SK-N-SH treated with all-trans-retinoic acid at 6 μM for 48 hours (cell line): ENCODE results near the gene RRAS.

Source experiments
- ATAC-seq: fragments of 200-7000 bp; cut with Tn5 transposase; 3 replicates; pipeline ENCODE4 v1.9.1; 2020; ENCODE audit warnings: mild to moderate bottlenecking, moderate library complexity
- ARNTL ChIP-seq: fragments of 450-650 bp; formaldehyde crosslinking; IDR thresholded peaks from 2 replicates; pipeline ENCODE4 v1.5.0; 2020; ENCODE audit warnings: low read depth, mild to moderate bottlenecking, moderate library complexity, borderline replicate concordance
- BACH2 ChIP-seq: fragments of 250-450 bp; sonication (Bioruptor Pico); IDR thresholded peaks from 2 replicates; pipeline ENCODE4 v1.9.0; 2021; ENCODE audit warnings: mild to moderate bottlenecking, borderline replicate concordance
- CSDC2 ChIP-seq: fragments of 250-450 bp; sonication (Bioruptor Pico); IDR thresholded peaks from 2 replicates; pipeline ENCODE4 v1.5.0; 2020; ENCODE audit warnings: mild to moderate bottlenecking, moderate library complexity
- ESRRG ChIP-seq: fragments of 250-450 bp; sonication (Bioruptor Pico); IDR thresholded peaks from 2 replicates; pipeline ENCODE4 v1.6.1; 2021; ENCODE audit warnings: mild to moderate bottlenecking
- GLIS3 ChIP-seq: fragments of 250-450 bp; sonication (Bioruptor Pico); IDR thresholded peaks from 2 replicates; pipeline ENCODE4 v1.5.0; 2020; ENCODE audit warnings: mild to moderate bottlenecking, moderate library complexity
- ISL1 ChIP-seq: fragments of 250-450 bp; sonication (Bioruptor Pico); IDR thresholded peaks from 2 replicates; pipeline ENCODE4 v2.1.2; 2022; ENCODE audit warnings: mild to moderate bottlenecking, moderate library complexity
- OSR1 ChIP-seq: fragments of 250-450 bp; sonication (Bioruptor Pico); IDR thresholded peaks from 2 replicates; pipeline ENCODE4 v1.8.0; 2022; ENCODE audit warnings: moderate library complexity, mild to moderate bottlenecking, inconsistent platforms
- POU6F1 ChIP-seq: fragments of 250-450 bp; sonication (Bioruptor Pico); IDR thresholded peaks from 2 replicates; pipeline ENCODE4 v1.8.0; 2021; ENCODE audit warnings: low read depth, mild to moderate bottlenecking, moderate library complexity, borderline replicate concordance
- PPARA ChIP-seq: fragments of 250-450 bp; sonication (Bioruptor Pico); IDR thresholded peaks from 2 replicates; pipeline ENCODE4 v1.5.0; 2020; ENCODE audit warnings: mild to moderate bottlenecking, borderline replicate concordance
- RARB ChIP-seq: fragments of 250-450 bp; sonication (Bioruptor Pico); IDR thresholded peaks from 2 replicates; pipeline ENCODE4 v1.8.0; 2021; ENCODE audit warnings: mild to moderate bottlenecking, moderate library complexity
- SNAI2 ChIP-seq: fragments of 250-450 bp; sonication (Bioruptor Pico); IDR thresholded peaks from 2 replicates; pipeline ENCODE4 v1.5.0; 2020; ENCODE audit warnings: mild to moderate bottlenecking, moderate library complexity
- TCF4 ChIP-seq: fragments of 250-450 bp; sonication (Bioruptor Pico); IDR thresholded peaks from 2 replicates; pipeline ENCODE4 v1.8.0; 2021; ENCODE audit warnings: mild to moderate bottlenecking, moderate library complexity, borderline replicate concordance
- TOX ChIP-seq: fragments of 250-450 bp; sonication (Bioruptor Pico); IDR thresholded peaks from 2 replicates; pipeline ENCODE4 v1.8.0; 2021; ENCODE audit warnings: mild to moderate bottlenecking, moderate library complexity, borderline replicate concordance
- ZC3H10 ChIP-seq: fragments of 250-450 bp; sonication (Bioruptor Pico); IDR thresholded peaks from 2 replicates; pipeline ENCODE4 v1.5.1; 2021; ENCODE audit warnings: mild to moderate bottlenecking, moderate library complexity
- ZFP3 ChIP-seq: fragments of 250-450 bp; sonication (Bioruptor Pico); IDR thresholded peaks from 2 replicates; pipeline ENCODE4 v1.5.0; 2020; ENCODE audit warnings: mild to moderate bottlenecking, moderate library complexity
- ZNF565 ChIP-seq: fragments of 450-650 bp; formaldehyde crosslinking; conservative IDR thresholded peaks from 2 replicates; pipeline ENCODE4 v1.5.0; 2020; ENCODE audit warnings: low read depth, mild to moderate bottlenecking, moderate library complexity
- ZNF70 ChIP-seq: fragments of 450-650 bp; formaldehyde crosslinking; IDR thresholded peaks from 2 replicates; pipeline ENCODE4 v1.5.0; 2020; ENCODE audit warnings: mild to moderate bottlenecking, moderate library complexity
- ZNF8 ChIP-seq: fragments of 450-650 bp; formaldehyde crosslinking; IDR thresholded peaks from 2 replicates; pipeline ENCODE4 v1.5.0; 2020; ENCODE audit warnings: mild to moderate bottlenecking, moderate library complexity
- TF ChIP-seq, protein P1 (sequence below): fragments of 250-450 bp; sonication (Bioruptor Pico); IDR thresholded peaks from 2 replicates; pipeline ENCODE4 v1.5.1; 2021; ENCODE audit warnings: mild to moderate bottlenecking, moderate library complexity
- TF ChIP-seq, protein P2 (sequence below): fragments of 250-450 bp; sonication (Bioruptor Pico); IDR thresholded peaks from 2 replicates; pipeline ENCODE4 v1.5.1; 2020; ENCODE audit warnings: low read depth, mild to moderate bottlenecking, moderate library complexity
- TF ChIP-seq, protein P3 (sequence below): fragments of 250-450 bp; sonication (Bioruptor Pico); IDR thresholded peaks from 2 replicates; pipeline ENCODE4 v1.5.0; 2020; ENCODE audit warnings: mild to moderate bottlenecking, moderate library complexity

The RRAS gene

DNA sequence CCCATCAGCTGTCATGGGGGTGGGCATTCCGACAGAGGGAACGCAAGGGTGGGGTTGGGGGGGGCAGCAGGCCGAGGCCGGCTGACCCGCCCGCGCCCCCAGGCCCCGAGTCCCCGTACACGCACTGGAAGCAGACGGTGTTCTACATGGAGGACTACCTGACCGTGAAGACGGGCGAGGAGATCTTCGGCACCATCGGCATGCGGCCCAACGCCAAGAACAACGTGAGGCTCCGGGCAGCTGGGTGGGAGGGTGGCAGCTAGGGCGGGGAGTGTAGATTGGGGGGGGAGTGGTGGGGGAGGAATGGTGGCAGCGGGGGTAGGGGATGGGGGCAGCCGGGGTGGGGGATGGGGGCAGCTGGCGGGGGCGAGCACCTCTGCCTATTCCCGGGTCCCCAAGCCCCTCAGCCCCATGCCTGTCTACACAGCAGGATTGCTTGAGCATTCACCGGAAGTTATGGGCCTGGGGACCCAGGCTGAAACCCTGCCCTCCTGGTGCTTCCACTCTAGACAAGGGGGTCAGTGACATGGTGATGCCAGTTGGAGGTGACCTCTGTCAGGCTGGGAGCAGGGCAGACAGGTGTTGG lies 46.7 kb upstream of the RRAS start:
- TF ChIP-seq ZNF565 (CRISPR knock-in tag): no peak
- no peak for TF ChIP-seq PPARA
- TF ChIP-seq, protein P1, sequence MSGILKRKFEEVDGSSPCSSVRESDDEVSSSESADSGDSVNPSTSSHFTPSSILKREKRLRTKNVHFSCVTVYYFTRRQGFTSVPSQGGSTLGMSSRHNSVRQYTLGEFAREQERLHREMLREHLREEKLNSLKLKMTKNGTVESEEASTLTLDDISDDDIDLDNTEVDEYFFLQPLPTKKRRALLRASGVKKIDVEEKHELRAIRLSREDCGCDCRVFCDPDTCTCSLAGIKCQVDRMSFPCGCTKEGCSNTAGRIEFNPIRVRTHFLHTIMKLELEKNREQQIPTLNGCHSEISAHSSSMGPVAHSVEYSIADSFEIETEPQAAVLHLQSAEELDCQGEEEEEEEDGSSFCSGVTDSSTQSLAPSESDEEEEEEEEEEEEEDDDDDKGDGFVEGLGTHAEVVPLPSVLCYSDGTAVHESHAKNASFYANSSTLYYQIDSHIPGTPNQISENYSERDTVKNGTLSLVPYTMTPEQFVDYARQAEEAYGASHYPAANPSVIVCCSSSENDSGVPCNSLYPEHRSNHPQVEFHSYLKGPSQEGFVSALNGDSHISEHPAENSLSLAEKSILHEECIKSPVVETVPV (CRISPR knock-in tag): no peak
- TF ChIP-seq ZFP3 (CRISPR knock-in tag): no peak
- TF ChIP-seq TCF4: no peak
- no peak for TF ChIP-seq ZC3H10
- TF ChIP-seq RARB (CRISPR knock-in tag): no peak
- TF ChIP-seq GLIS3 (CRISPR knock-in tag): no peak
- TF ChIP-seq OSR1 (CRISPR knock-in tag): no peak
- TF ChIP-seq TOX (CRISPR knock-in tag): no peak
- no peak for TF ChIP-seq CSDC2 (CRISPR knock-in tag)
- TF ChIP-seq, protein P2, sequence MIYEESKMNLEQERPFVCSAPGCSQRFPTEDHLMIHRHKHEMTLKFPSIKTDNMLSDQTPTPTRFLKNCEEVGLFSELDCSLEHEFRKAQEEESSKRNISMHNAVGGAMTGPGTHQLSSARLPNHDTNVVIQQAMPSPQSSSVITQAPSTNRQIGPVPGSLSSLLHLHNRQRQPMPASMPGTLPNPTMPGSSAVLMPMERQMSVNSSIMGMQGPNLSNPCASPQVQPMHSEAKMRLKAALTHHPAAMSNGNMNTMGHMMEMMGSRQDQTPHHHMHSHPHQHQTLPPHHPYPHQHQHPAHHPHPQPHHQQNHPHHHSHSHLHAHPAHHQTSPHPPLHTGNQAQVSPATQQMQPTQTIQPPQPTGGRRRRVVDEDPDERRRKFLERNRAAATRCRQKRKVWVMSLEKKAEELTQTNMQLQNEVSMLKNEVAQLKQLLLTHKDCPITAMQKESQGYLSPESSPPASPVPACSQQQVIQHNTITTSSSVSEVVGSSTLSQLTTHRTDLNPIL: no peak
- no peak for TF ChIP-seq ESRRG (CRISPR knock-in tag)
- TF ChIP-seq ARNTL (CRISPR knock-in tag): no peak
- no peak for TF ChIP-seq BACH2 (CRISPR knock-in tag)
- no peak for TF ChIP-seq ISL1
- no peak for TF ChIP-seq POU6F1 (CRISPR knock-in tag)
- no peak for TF ChIP-seq ZNF70 (CRISPR knock-in tag)
- TF ChIP-seq, protein P3, sequence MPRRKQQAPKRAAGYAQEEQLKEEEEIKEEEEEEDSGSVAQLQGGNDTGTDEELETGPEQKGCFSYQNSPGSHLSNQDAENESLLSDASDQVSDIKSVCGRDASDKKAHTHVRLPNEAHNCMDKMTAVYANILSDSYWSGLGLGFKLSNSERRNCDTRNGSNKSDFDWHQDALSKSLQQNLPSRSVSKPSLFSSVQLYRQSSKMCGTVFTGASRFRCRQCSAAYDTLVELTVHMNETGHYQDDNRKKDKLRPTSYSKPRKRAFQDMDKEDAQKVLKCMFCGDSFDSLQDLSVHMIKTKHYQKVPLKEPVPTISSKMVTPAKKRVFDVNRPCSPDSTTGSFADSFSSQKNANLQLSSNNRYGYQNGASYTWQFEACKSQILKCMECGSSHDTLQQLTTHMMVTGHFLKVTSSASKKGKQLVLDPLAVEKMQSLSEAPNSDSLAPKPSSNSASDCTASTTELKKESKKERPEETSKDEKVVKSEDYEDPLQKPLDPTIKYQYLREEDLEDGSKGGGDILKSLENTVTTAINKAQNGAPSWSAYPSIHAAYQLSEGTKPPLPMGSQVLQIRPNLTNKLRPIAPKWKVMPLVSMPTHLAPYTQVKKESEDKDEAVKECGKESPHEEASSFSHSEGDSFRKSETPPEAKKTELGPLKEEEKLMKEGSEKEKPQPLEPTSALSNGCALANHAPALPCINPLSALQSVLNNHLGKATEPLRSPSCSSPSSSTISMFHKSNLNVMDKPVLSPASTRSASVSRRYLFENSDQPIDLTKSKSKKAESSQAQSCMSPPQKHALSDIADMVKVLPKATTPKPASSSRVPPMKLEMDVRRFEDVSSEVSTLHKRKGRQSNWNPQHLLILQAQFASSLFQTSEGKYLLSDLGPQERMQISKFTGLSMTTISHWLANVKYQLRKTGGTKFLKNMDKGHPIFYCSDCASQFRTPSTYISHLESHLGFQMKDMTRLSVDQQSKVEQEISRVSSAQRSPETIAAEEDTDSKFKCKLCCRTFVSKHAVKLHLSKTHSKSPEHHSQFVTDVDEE (CRISPR knock-in tag): no peak
- no peak for TF ChIP-seq ZNF8 (CRISPR knock-in tag)
- TF ChIP-seq, all 23 proteins: peak for 0
- ATAC-seq: no peak

DNA sequence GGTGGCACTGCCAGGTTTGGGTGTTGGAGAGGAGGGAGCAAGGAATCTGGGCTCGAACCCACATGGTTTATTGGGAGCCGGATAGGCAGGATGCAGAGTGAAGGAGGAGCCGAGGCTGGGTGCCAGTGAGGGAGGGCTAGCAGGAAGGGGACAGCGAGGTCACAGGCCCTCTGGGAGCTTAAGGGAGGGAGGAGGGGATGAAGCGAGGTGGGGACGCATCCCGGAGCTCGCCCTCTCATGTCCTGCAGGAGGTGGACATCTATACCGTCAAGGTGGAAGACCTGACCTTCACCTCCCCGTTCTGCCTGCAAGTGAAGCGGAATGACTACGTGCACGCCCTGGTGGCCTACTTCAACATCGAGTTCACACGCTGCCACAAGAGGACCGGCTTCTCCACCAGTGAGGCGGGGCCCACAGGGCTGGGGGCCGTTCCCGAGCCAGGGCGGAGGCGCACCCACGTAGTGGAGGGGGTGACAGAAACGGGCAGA lies 45.9 kb upstream of the RRAS start:
- ATAC-seq: no peak
- TF ChIP-seq, protein P2: no peak
- no peak for TF ChIP-seq ESRRG (CRISPR knock-in tag)
- no peak for TF ChIP-seq ISL1
- no peak for TF ChIP-seq ARNTL (CRISPR knock-in tag)
- TF ChIP-seq ZC3H10: no peak
- no peak for TF ChIP-seq SNAI2 (CRISPR knock-in tag)
- TF ChIP-seq, protein P3 (CRISPR knock-in tag): no peak
- TF ChIP-seq, all 23 proteins: peak for 0
